GM13976 (cell line): Measurements from ENCODE around the gene ADCY5.

Experiments
- DNase-seq: peaks from one replicate; pipeline ENCODE4 v3.0.0; 2012; ENCODE audit warnings: low spot score
- in situ Hi-C: fragments of 300-500 bp; cut with MboI; formaldehyde crosslinking; loops from one replicate; pipeline ENCODE4 v1.12.0; 2022; ENCODE audit warnings: low sequenced_read_pairs, mixed read lengths, inconsistent platforms; ENCODE audit not compliant: unreplicated experiment
- TF ChIP-seq, protein P1 (sequence below): IDR thresholded peaks from 2 replicates; pipeline ENCODE4 v1.5.1; 2012; ENCODE audit warnings: borderline replicate concordance, mild to moderate bottlenecking; ENCODE audit not compliant: insufficient read depth; ENCODE audit errors: extremely low read depth, missing control alignments, control extremely low read depth

Gene ADCY5

DNA sequence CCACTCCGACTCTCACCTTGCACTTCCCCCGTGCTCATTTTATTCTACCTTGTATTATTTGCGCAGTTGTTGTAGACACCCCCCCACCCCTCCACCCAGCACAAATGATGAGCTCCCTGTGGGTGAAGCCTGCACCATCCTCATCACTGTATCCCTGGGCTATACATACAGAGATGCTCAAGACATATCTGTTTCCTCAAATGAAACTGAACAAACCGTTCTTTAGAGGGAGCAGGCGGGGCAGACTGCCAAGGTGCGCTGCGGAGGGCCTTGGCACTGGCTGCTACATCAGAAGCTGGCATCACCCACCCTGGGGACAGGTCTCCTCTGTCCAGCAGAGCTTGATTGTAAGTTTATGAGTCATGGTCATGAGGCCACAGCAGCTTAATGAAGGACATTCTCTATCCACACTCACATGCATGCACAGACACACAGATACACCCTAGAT is 29.0 kb downstream of the ADCY5 start:
- no peak for DNase-seq
- TF ChIP-seq, protein P1, sequence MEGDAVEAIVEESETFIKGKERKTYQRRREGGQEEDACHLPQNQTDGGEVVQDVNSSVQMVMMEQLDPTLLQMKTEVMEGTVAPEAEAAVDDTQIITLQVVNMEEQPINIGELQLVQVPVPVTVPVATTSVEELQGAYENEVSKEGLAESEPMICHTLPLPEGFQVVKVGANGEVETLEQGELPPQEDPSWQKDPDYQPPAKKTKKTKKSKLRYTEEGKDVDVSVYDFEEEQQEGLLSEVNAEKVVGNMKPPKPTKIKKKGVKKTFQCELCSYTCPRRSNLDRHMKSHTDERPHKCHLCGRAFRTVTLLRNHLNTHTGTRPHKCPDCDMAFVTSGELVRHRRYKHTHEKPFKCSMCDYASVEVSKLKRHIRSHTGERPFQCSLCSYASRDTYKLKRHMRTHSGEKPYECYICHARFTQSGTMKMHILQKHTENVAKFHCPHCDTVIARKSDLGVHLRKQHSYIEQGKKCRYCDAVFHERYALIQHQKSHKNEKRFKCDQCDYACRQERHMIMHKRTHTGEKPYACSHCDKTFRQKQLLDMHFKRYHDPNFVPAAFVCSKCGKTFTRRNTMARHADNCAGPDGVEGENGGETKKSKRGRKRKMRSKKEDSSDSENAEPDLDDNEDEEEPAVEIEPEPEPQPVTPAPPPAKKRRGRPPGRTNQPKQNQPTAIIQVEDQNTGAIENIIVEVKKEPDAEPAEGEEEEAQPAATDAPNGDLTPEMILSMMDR, result no peak
- in situ Hi-C loops, result no loop called here

GRCh38 chr3:123419181-123419849 is 29.6 kb downstream of the ADCY5 start:
- in situ Hi-C loops, result no loop called here
- DNase-seq, result no peak
- TF ChIP-seq, protein P1, result no peak

- TF ChIP-seq, protein P1, result no peak
- no peak for DNase-seq
- in situ Hi-C loops, result no loop called here
These were observed 32.2 kb downstream of the ADCY5 start for GRCh38 chr3:123416647-123417046.

GRCh38 chr3:123416173-123416572 is 32.7 kb downstream of the ADCY5 start:
- DNase-seq, result no peak
- TF ChIP-seq, protein P1, result no peak
- in situ Hi-C loops, result no loop called here

DNA sequence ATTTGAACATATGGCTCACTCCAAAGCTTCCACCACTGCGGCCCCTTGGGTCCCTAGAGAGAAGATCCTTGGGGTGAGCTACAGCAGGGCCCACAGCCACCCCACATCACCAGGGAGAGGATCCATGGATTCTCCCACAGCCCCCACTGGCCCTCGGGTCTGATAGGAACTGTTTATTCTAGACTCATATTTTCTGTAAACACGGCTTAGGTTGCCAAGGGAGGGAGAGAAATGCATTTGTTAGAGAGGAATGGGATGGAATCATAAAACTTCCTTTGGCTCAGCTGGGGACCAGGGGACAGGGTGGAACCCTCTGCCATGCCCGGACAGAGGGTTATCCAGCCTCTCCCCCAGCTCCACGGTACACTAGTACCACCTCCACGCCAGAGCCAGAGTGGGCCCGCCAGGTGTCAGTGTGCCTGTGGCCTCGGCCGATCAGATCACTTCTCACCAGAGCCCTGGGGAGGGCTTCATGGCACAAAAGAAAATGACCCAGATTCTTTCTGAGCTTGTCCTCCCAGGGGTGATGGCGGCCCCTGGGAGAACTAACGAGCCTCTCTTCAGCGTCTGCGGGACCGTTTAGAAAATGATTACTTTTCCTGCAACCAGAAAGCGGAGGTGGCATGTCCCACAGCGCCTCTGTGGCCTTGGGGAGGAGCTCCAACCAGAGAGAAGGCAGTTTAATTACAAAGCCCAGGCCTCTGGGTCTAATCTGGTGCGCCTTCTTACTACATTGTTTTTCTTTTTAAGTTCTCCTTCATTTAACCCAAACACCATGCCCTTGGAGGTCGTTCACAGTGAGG is 33.7 kb downstream of the ADCY5 start:
- DNase-seq, result no peak
- TF ChIP-seq, protein P1, result no peak
- in situ Hi-C loops, result no loop called here

- in situ Hi-C loops, result no loop called here
- TF ChIP-seq, protein P1, result no peak
- DNase-seq, result no peak
These were observed 35.9 kb downstream of the ADCY5 start for GRCh38 chr3:123412811-123413604.
